WTC11 (cell line): ENCODE data around the gene POFUT2. TPM values are rescaled to one million over a fixed set of nuclear protein-coding genes. Genes with fewer than 3 reads are reported as not detected.
A peak's percentile ranks its signal among the peaks of the same experiment; 100 is the strongest.

Experiments used
- ATAC-seq: fragments of 200-7000 bp; cut with Tn5 transposase; 2 replicates; pipeline ENCODE4 v1.10.0; 2021; ENCODE audit warnings: mild to moderate bottlenecking, moderate library complexity
- CTCF ChIA-PET: fragments of 300-600 bp; sonication (Branson Sonifier 250); formaldehyde crosslinking; loops from one replicate; lab custom pipeline; 2021; ENCODE audit warnings: antibody characterized with exemption; lab: Charles Lee
- POLR2A ChIA-PET: fragments of 350-600 bp; sonication (Branson Sonifier 250); formaldehyde crosslinking; loops from one replicate; lab custom pipeline; 2021; ENCODE audit warnings: antibody characterized with exemption; lab: Charles Lee
- DNase-seq: peaks from one replicate; pipeline ENCODE4 v3.0.0; 2021; ENCODE audit warnings: low spot score
- H3K27ac Mint-ChIP-seq: 2 replicates; pipeline ENCODE4 v1.8.0; 2021; ENCODE audit warnings: mixed read lengths
- H3K27me3 Mint-ChIP-seq: 2 replicates; pipeline ENCODE4 v1.8.0; 2021; ENCODE audit warnings: low read depth, mild to moderate bottlenecking, moderate library complexity, mixed read lengths
- H3K36me3 Mint-ChIP-seq: 2 replicates; pipeline ENCODE4 v1.8.0; 2021; ENCODE audit warnings: mixed read lengths
- H3K4me1 Mint-ChIP-seq: 2 replicates; pipeline ENCODE4 v1.8.0; 2022; ENCODE audit warnings: mixed read lengths
- H3K4me3 Mint-ChIP-seq: 2 replicates; pipeline ENCODE4 v1.8.0; 2021; ENCODE audit warnings: mild to moderate bottlenecking, moderate library complexity, mixed read lengths
- H3K9me3 Mint-ChIP-seq: 2 replicates; pipeline ENCODE4 v1.8.0; 2021; ENCODE audit warnings: mixed read lengths
- ATF1 ChIP-seq: sonication (generic); formaldehyde crosslinking; IDR thresholded peaks from 2 replicates; pipeline ENCODE4 v1.8.1; 2023; ENCODE audit warnings: mild to moderate bottlenecking, moderate library complexity, missing genetic modification reagents
- ATF2 ChIP-seq: sonication (generic); formaldehyde crosslinking; IDR thresholded peaks from 2 replicates; pipeline ENCODE4 v1.8.1; 2022; ENCODE audit warnings: low read depth, missing genetic modification reagents, borderline replicate concordance
- ERG ChIP-seq: fragments of 250-450 bp; sonication (Bioruptor Pico); IDR thresholded peaks from 2 replicates; pipeline ENCODE4 v1.8.0; 2021; ENCODE audit warnings: mild to moderate bottlenecking
- FOXK1 ChIP-seq: sonication (generic); formaldehyde crosslinking; IDR thresholded peaks from 2 replicates; pipeline ENCODE4 v1.8.0; 2022; ENCODE audit warnings: mild to moderate bottlenecking, moderate library complexity, missing genetic modification reagents
- FOXP4 ChIP-seq: sonication (generic); formaldehyde crosslinking; IDR thresholded peaks from 2 replicates; pipeline ENCODE4 v1.8.0; 2022; ENCODE audit warnings: mild to moderate bottlenecking, missing genetic modification reagents
- IRF1 ChIP-seq: sonication (generic); formaldehyde crosslinking; IDR thresholded peaks from 2 replicates; pipeline ENCODE4 v1.8.0; 2023; ENCODE audit warnings: missing genetic modification reagents
- NR1H2 ChIP-seq: sonication (generic); formaldehyde crosslinking; IDR thresholded peaks from 2 replicates; pipeline ENCODE4 v1.9.0; 2021; ENCODE audit warnings: mild to moderate bottlenecking, moderate library complexity, missing genetic modification reagents
- STAT6 ChIP-seq: sonication (generic); formaldehyde crosslinking; conservative IDR thresholded peaks from 2 replicates; pipeline ENCODE4 v1.8.1; 2023; ENCODE audit warnings: mild to moderate bottlenecking, low read depth, missing genetic modification reagents, moderate library complexity
- TEAD1 ChIP-seq: sonication (generic); formaldehyde crosslinking; IDR thresholded peaks from 2 replicates; pipeline ENCODE4 v1.8.0; 2022; ENCODE audit warnings: mild to moderate bottlenecking, missing genetic modification reagents
- ZNF263 ChIP-seq: sonication (generic); formaldehyde crosslinking; IDR thresholded peaks from 2 replicates; pipeline ENCODE4 v1.8.1; 2022; ENCODE audit warnings: low read depth, mild to moderate bottlenecking, moderate library complexity, missing genetic modification reagents
- total RNA-seq: library from RNA; stranded (reverse); gene quantifications from 3 replicates; pipeline ENCODE4 v1.2.3, GENCODE V29; 2021
- TF ChIP-seq, protein P1 (sequence below): sonication (generic); formaldehyde crosslinking; IDR thresholded peaks from 2 replicates; pipeline ENCODE4 v1.8.1; 2023; ENCODE audit warnings: mild to moderate bottlenecking, missing genetic modification reagents, moderate library complexity
- TF ChIP-seq, protein P2 (sequence below): fragments of 250-450 bp; sonication (Bioruptor Pico); IDR thresholded peaks from 2 replicates; pipeline ENCODE4 v1.9.0; 2021; ENCODE audit warnings: mild to moderate bottlenecking
- TF ChIP-seq, protein P3 (sequence below): fragments of 250-450 bp; sonication (Bioruptor Pico); IDR thresholded peaks from 2 replicates; pipeline ENCODE4 v1.9.0; 2021; ENCODE audit warnings: moderate library complexity, mild to moderate bottlenecking, inconsistent platforms, borderline replicate concordance
- TF ChIP-seq, protein P4 (sequence below): sonication (generic); formaldehyde crosslinking; IDR thresholded peaks from 2 replicates; pipeline ENCODE4 v1.8.1; 2023; ENCODE audit warnings: mild to moderate bottlenecking, missing genetic modification reagents, moderate library complexity

Gene POFUT2
- total RNA-seq, 1 experiment from 2014 or later, result 39.7 TPM

- TF ChIP-seq TEAD1 (CRISPR knock-in tag) (no peak), FOXP4 (CRISPR knock-in tag) (no peak)
These were observed 12.4 kb upstream of the POFUT2 start (continued) for GRCh38 chr21:45299864-45300785.

DNA sequence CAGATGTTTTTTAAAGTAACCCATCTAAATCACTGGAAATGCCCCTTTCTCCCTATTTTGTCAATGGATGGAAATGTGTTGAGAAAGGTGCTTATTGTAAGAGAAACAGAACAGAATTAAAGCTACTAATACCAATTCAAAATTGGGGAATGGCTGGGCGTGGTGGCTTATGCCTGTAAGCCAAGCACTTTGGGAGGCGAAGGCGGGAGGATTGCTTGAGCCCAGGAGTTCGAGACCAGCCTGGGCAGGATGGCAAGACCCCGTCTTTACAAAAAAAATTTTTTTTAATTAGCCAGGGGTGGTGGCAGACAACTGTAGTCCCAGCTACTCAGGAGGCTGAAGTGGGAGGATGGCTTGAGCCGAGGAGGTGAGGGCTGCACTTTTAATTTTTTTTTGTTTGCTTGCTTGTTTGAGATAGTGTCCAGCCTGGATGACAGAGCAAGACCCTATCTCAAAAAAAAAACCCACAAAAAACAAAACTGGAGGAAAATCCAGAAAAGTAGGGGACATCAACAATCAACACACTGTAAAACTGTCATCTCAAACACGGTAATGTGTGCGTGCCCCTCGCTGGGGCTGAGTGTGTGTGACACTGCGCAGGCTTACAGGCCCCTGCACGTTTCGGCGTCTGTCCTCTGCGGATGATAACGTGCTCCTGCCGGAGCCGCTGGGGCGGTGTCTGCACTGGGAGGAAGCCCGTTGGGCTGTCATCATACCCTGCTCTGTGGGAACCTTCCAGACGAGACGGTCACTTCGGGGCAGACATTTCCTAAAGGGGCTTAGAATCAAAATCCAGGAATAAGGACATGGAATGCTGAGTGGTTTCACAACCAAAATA, 11.6 kb upstream of the POFUT2 start:
- H3K4me1 Mint-ChIP-seq, result peaks cover 14% of the 10 kb centered on the region
- ATAC-seq (no peak), DNase-seq (no peak)
- CTCF ChIA-PET, result interaction anchor here (0.5 to 4.2 kb wide), 2 partner anchors 10 to 37 kb away, joined by 3 to 15 read pairs; no protein-coding TSS in a partner anchor
- H3K9me3 Mint-ChIP-seq, result no peaks in the 10 kb centered on the region
- H3K27me3 Mint-ChIP-seq, result no peaks in the 10 kb centered on the region
- TF ChIP-seq, protein P1, sequence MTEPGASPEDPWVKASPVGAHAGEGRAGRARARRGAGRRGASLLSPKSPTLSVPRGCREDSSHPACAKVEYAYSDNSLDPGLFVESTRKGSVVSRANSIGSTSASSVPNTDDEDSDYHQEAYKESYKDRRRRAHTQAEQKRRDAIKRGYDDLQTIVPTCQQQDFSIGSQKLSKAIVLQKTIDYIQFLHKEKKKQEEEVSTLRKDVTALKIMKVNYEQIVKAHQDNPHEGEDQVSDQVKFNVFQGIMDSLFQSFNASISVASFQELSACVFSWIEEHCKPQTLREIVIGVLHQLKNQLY, result no peak
- TF ChIP-seq ZNF263 (CRISPR knock-in tag), result no peak
- TF ChIP-seq ATF1 (CRISPR knock-in tag), result no peak
- TF ChIP-seq FOXK1 (CRISPR knock-in tag), result no peak
- TF ChIP-seq, protein P2, sequence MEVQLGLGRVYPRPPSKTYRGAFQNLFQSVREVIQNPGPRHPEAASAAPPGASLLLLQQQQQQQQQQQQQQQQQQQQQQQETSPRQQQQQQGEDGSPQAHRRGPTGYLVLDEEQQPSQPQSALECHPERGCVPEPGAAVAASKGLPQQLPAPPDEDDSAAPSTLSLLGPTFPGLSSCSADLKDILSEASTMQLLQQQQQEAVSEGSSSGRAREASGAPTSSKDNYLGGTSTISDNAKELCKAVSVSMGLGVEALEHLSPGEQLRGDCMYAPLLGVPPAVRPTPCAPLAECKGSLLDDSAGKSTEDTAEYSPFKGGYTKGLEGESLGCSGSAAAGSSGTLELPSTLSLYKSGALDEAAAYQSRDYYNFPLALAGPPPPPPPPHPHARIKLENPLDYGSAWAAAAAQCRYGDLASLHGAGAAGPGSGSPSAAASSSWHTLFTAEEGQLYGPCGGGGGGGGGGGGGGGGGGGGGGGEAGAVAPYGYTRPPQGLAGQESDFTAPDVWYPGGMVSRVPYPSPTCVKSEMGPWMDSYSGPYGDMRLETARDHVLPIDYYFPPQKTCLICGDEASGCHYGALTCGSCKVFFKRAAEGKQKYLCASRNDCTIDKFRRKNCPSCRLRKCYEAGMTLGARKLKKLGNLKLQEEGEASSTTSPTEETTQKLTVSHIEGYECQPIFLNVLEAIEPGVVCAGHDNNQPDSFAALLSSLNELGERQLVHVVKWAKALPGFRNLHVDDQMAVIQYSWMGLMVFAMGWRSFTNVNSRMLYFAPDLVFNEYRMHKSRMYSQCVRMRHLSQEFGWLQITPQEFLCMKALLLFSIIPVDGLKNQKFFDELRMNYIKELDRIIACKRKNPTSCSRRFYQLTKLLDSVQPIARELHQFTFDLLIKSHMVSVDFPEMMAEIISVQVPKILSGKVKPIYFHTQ (CRISPR knock-in tag), result no peak
- TF ChIP-seq ERG, result no peak
- TF ChIP-seq, protein P3, sequence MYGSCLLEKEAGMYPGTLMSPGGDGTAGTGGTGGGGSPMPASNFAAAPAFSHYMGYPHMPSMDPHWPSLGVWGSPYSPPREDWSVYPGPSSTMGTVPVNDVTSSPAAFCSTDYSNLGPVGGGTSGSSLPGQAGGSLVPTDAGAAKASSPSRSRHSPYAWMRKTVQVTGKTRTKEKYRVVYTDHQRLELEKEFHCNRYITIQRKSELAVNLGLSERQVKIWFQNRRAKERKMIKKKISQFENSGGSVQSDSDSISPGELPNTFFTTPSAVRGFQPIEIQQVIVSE (CRISPR knock-in tag), result peak; percentile 63; the same call in 1 of the 2 replicates
- POLR2A ChIA-PET, result no interaction called here
- H3K4me3 Mint-ChIP-seq, result no peak overlapping the region
- H3K36me3 Mint-ChIP-seq, result no peaks in the 10 kb centered on the region
- no peak overlapping the region for H3K27ac Mint-ChIP-seq

DNA sequence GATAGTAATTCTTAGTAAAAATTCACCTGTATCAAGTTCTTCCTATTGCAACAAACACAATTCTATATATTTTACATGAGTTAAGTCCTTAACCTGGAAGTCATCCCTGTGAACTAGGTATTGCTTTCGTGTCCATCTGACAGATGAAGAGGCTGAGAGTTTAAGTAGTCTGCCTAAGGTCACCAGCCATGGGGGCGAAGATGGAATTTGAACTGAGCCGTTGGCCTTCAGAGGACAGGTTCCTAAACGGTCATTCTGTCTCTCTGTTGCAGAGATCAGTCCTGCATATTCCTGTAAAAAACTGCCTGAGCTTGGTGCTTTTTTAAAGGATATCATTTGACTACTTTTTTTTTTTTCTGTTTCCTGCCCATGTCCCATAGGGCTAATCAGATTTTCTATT, 10.2 kb upstream of the POFUT2 start:
- H3K36me3 Mint-ChIP-seq, result no peaks in the 10 kb centered on the region
- ATAC-seq (no peak), DNase-seq (no peak)
- H3K27ac Mint-ChIP-seq, result no peak overlapping the region
- H3K9me3 Mint-ChIP-seq, result no peaks in the 10 kb centered on the region
- H3K27me3 Mint-ChIP-seq, result no peaks in the 10 kb centered on the region
- peaks cover 20% of the 10 kb centered on the region for H3K4me1 Mint-ChIP-seq
- CTCF ChIA-PET, result interaction anchor here (4.2 kb wide), 1 partner anchor 11 kb away, joined by 15 read pairs; no protein-coding TSS in a partner anchor
- no peak overlapping the region for H3K4me3 Mint-ChIP-seq
- POLR2A ChIA-PET, result no interaction called here
- TF ChIP-seq ATF2 (CRISPR knock-in tag) (no peak), IRF1 (CRISPR knock-in tag) (no peak), STAT6 (no peak), NR1H2 (CRISPR knock-in tag) (no peak)
- TF ChIP-seq, protein P4, sequence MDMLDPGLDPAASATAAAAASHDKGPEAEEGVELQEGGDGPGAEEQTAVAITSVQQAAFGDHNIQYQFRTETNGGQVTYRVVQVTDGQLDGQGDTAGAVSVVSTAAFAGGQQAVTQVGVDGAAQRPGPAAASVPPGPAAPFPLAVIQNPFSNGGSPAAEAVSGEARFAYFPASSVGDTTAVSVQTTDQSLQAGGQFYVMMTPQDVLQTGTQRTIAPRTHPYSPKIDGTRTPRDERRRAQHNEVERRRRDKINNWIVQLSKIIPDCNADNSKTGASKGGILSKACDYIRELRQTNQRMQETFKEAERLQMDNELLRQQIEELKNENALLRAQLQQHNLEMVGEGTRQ (CRISPR knock-in tag), result no peak
